Subcutaneous adipose tissue (tissue), 4 donors: ENCODE data around the gene SHISA8. TPM values are rescaled to one million over a fixed set of nuclear protein-coding genes. Genes with fewer than 3 reads are reported as not detected.

Experiments used
- CTCF ChIP-seq: fragments of 450-650 bp; IDR thresholded peaks from one replicate; pipeline ENCODE4 v1.5.1; 2016; ENCODE audit warnings: low read depth, mild to moderate bottlenecking, control low read depth, antibody characterized with exemption, moderate library complexity
- total RNA-seq, 4 donors: library from RNA; depleted of rRNA; stranded (reverse); fragments of >200 nt; gene quantifications; one replicate each; pipeline ENCODE4 v1.1.0, GENCODE V29; 2016

SHISA8 gene
- total RNA-seq: not detected

GRCh38 chr22:41915035-41915785, at the start of gene SHISA8:
Gene SHISA8 (minus strand): TSS chr22:41915074. CDS start chr22:41914667, 407 bp downstream.
- TF ChIP-seq CTCF: no peak

- TF ChIP-seq CTCF: no peak
Observed at GRCh38 chr22:41964112-41964491, 49.2 kb upstream of the SHISA8 start.

GRCh38 chr22:41963453-41964111, 48.7 kb upstream of the SHISA8 start:
- TF ChIP-seq CTCF: no peak

- no peak for TF ChIP-seq CTCF
Observed at GRCh38 chr22:41957941-41958556, 43.2 kb upstream of the SHISA8 start.

- TF ChIP-seq CTCF: no peak
Observed at GRCh38 chr22:41952713-41953112, 37.8 kb upstream of the SHISA8 start.

- no peak for TF ChIP-seq CTCF
Observed at GRCh38 chr22:41951898-41952474, 37.1 kb upstream of the SHISA8 start, which contains the start of gene SMIM45. Gene SMIM45 (plus strand): TSS chr22:41952150.
